GM10248 (cell line): ENCODE measurements around the gene AHNAK2.
"Not testable (repeated sequence)": the region's sequence is repeated elsewhere in the genome, so short reads cannot be mapped to it uniquely, and the experiment has no call there.

Experiments used
- CTCF ChIA-PET: fragments of 300-600 bp; sonication (Branson Sonifier 250); formaldehyde crosslinking; extraction: SDS; loops from one replicate; lab custom pipeline; 2021; ENCODE audit warnings: antibody characterized with exemption; lab: Yijun Ruan, JAX
- POLR2A ChIA-PET: fragments of 350-650 bp; sonication (Branson Sonifier 250); formaldehyde crosslinking; extraction: SDS; loops from one replicate; lab custom pipeline; 2020; ENCODE audit warnings: antibody characterized with exemption; lab: Yijun Ruan, JAX
- DNase-seq: peaks from one replicate; pipeline ENCODE4 v3.0.0; 2012; ENCODE audit errors: extremely low spot score
- TF ChIP-seq, protein P1 (sequence below): IDR thresholded peaks from 2 replicates; pipeline ENCODE4 v1.5.1; 2012; ENCODE audit warnings: mild to moderate bottlenecking, low read depth; ENCODE audit errors: extremely low read depth, missing control alignments, control extremely low read depth

AHNAK2 gene

DNA sequence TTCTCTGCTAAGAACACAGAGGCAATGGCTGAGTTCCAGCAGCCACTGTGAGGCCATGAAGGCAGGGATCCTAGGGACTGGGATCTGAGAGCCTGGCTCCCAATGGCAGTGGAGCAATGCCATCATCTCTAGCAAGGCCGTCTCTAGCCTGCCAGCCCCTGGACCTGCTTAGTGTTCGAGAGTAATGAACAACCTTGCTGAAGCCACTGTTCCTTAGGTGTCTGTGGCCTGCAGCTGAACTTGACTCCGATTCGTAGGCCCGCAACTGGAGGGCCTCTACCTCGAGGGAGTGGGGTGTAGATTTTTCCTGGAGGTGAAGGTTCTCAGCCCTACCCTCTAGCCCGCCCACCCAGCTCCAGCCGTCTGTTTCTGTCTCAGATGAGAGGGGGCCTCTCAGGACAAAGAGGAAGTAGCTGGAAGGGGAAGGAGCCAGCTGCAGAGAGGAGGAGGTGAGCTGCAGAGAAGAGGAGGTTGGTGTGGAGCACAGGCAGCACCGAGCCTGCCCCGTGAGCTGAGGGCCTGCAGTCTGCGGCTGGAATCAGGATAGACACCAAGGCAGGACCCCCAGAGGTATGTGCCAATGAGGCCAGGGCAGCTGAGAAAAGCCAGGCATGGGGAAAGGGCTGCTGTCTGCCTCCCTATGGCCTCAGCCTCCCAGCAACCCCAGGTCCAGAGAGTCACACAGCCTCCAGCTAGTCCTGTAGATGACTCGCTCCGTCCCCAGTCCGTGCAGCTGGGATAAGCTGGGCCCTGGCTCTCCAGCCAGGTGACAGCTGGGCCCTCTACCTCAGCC, 53.6 kb downstream of the AHNAK2 start, which contains the start of gene PLD4:
PLD4 (plus strand) TSS at position 459 of the 793 bp plus-strand sequence. CDS start 2,262 bp downstream, outside the sequence.
- ChIA-PET POLR2A (no interaction called here), CTCF (interaction anchor here (1.1 to 4.0 kb wide), 5 partner anchors 9 to 121 kb away, joined by 3 to 17 read pairs (median 4); no protein-coding TSS in a partner anchor)
- TF ChIP-seq, protein P1, sequence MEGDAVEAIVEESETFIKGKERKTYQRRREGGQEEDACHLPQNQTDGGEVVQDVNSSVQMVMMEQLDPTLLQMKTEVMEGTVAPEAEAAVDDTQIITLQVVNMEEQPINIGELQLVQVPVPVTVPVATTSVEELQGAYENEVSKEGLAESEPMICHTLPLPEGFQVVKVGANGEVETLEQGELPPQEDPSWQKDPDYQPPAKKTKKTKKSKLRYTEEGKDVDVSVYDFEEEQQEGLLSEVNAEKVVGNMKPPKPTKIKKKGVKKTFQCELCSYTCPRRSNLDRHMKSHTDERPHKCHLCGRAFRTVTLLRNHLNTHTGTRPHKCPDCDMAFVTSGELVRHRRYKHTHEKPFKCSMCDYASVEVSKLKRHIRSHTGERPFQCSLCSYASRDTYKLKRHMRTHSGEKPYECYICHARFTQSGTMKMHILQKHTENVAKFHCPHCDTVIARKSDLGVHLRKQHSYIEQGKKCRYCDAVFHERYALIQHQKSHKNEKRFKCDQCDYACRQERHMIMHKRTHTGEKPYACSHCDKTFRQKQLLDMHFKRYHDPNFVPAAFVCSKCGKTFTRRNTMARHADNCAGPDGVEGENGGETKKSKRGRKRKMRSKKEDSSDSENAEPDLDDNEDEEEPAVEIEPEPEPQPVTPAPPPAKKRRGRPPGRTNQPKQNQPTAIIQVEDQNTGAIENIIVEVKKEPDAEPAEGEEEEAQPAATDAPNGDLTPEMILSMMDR: no peak
- DNase-seq: peak; percentile 68

DNA sequence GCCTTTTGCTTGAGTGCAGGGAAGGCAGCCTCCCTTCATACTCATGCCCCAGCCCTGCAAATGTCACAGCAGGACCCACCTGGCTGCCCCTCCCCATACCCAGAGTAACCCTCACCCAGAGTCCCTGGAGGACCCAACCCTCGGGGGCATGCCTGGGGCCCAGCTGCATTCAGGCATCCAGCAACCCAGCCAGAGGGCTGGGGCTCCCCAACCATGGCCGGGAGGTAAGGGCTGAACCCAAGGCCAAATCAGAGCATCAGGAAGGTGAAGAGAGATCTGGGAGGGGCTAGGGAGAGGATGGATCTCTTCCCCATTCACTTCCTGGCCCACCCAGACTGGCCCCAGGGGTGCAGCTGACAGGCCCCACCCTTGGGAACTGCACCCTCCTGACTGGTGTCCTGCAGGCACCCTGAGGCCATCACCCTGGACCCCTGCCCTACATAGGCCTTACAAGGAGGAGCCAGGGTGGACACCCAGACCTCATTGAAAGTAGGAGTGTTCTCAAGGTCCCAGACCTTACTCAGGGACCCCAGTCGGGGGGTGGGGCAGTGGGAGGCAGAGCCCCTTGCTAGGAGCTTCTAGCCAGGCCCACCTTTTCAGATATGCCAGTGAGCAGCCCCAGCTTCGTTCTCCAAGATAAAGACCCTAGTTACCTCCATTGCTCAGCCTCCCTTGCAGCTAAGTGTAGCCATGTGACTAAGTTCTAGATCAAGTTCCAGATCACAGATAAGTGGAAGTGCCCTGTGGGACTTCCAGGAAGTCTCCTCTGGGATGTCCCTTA, 54.3 kb downstream of the AHNAK2 start:
- TF ChIP-seq, protein P1: no peak
- POLR2A ChIA-PET: no interaction called here
- DNase-seq: no peak
- CTCF ChIA-PET: interaction anchor here (1.1 to 4.0 kb wide), 5 partner anchors 10 to 122 kb away, joined by 3 to 17 read pairs (median 4); no protein-coding TSS in a partner anchor

DNA sequence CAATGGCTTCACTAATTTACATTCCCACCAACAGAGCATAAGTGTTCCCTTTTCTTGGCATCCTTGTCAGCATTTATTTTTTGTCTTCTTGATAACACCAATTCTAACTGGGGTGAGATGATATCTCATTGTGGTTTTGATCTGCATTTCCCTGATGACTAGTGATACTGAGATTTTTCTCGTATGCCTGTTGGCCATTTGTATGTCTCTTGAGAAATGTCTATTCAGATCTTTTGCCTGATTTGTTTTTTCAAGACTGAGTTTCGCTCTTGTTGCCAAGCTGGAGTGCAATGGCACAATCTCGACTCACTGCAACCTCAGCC, 58.2 kb downstream of the AHNAK2 start:
- ChIA-PET CTCF (no interaction called here), POLR2A (no interaction called here)
- no peak for DNase-seq
- TF ChIP-seq, protein P1: no peak

DNA sequence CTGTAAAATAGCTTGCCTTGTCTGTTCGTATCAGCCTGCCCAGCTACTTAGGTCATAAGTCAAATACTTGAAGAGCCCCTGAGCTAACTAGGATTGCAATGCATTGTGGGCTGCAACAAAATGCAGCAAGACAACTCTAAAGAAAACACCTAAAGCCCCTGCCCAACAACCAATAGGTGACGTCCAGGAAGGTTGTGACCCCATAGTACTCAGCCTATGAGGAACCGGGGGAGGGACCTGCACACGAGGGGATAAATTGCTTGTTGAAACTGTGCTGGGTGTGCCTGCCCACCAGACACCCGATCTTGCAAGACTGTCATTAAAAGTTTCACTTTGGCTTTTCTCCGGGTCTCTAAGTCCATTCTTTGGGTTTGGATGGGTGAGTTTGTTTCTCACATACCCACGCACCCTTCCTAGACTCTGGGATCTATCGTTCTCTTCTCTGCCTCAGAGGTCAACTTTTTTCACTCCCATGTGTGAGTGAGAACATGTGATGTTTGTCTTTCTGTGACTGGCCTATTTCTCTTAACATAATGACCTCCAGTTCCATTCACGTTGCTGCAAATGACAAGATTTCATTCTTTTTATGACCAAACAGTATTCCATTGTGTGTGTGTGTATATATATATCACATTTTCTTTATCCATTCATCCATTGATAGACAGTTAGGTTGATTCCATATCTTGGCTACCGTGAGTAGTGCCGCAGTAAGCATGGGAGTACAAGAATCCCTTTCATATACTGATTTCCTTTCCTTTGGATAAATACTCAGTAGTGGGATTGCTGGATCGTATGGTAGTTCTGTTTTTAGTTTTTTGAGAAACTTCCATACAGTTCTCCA, 58.8 kb downstream of the AHNAK2 start:
- POLR2A ChIA-PET: not testable (repeated sequence)

DNA sequence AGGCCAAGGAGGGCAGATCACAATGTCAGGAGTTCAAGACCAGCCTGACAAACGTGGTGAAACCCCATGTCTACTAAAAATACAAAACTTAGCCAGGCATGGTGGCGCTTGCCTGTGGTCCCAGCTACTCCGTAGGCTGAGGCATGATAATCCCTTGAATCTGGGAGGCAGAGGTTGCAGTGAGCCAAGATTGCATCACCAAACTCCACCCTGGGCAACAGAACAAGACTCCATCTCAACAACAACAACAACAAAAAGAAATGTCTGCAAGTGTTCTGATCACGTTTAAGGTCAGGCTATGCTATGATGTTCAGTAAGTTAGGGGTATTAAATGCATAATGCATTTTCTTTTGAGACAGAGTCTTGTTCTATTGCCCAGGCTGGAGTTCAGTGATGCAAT, 60.2 kb downstream of the AHNAK2 start:
- ChIA-PET POLR2A (no interaction called here), CTCF (interaction anchor here (1.2 to 1.7 kb wide), 2 partner anchors 17 to 563 kb away, joined by 3 to 6 read pairs; no protein-coding TSS in a partner anchor)
- no peak for DNase-seq
- TF ChIP-seq, protein P1: no peak

More for the DNA sequence above, 58.8 kb downstream of the AHNAK2 start:
- CTCF ChIA-PET: interaction anchor here (0.5 to 1.7 kb wide), 2 partner anchors 16 to 134 kb away, joined by 3 to 6 read pairs; no protein-coding TSS in a partner anchor
- not testable (repeated sequence) for DNase-seq

DNA sequence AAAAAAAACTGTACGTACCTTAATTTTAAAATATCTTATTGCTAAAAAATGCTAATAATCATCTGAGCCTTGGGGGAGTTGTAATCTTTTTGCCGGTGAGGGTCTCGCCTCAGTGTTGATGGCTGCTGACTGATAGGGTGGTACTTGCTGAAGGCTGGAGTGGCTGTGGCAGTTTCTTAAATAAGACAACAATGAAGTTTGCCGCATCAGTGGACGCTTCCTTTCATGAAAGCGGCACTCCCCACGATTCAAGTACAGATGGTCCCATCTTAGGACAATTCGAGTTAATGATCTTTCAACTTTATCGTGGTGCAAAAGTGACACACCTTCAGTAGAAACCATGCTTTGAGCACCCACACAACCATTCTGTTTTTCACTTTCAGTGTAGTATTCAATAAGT, 61.1 kb downstream of the AHNAK2 start:
- POLR2A ChIA-PET: no interaction called here
- TF ChIP-seq, protein P1: no peak
- CTCF ChIA-PET: interaction anchor here (0.8 to 1.1 kb wide), 3 partner anchors 9 to 21 kb away, joined by 3 to 4 read pairs (median 3); no protein-coding TSS in a partner anchor

More for the DNA sequence above, 61.1 kb downstream of the AHNAK2 start:
- DNase-seq: no peak
